ENCODE data around the gene NUBPL.
A peak's percentile ranks its signal among the peaks of the same experiment; 100 is the strongest.

The NUBPL gene

DNA sequence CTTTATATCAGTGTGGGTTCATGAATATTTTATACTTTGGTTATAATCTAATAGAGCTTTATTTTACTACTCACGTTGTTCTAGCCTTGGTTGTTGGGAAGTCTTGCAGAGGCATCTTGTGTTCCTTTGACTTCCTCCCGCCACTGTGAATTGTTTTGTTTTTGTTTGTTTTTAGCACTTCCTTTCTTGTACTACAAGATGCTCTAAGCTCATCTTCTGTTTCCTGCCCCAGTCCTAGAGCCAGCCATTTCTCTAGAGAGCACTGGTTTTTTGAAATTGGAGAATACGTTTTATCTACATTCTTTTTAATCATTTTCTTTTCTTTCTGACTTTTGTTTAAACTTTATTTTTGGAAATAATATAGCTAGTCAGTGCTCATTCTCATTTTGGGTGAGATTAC is 15.9 kb upstream of the NUBPL start:
- Histone ChIP-seq H3K4me3 (no peak overlapping the region), H3K4me1 (peaks cover 0 to 8% (median 0%) of the 10 kb centered on the region in 10 experiments; a peak in 4 of 20 replicates), H3K36me3 (no peaks in the 10 kb centered on the region), H3K27ac (no peak overlapping the region), H3K27me3 (no peaks in the 10 kb centered on the region), H3K9ac (no peak overlapping the region), H4K20me1 (no peaks in the 10 kb centered on the region), H3K4me2 (peak overlapping the region in 1 of 11 experiments; percentile 15; a peak in 1 of 22 replicates), H3K9me3 (replicated peaks in 1 of 11) (peaks cover 0 to 14% (median 0%) of the 10 kb centered on the region in 11 experiments; a peak in 3 of 22 replicates)
- TF ChIP-seq Cebpa-rat (IDR thresholded peaks at IDR 0.05) = no peak

DNA sequence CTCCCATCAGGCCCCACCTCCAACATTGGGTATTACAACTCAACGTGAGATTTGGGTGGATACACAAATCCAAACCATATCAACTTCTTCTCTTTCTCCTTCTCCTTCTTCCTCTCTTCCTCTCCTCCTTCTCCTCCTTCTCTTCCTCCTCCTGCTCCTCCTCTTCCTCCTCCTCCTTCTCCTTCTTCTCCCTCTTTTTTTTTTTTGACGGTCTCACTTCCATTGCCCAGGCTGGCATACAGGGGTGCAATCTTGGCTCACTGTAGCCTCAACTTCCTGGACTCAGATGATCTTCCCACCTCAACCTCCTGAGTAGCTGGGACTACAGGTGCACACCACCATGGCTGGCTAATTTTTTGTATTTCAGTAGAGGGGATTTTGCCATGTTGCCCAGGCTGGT is 11.4 kb upstream of the NUBPL start:
- H3K36me3 ChIP-seq = no peaks in the 10 kb centered on the region
- H3K4me3 ChIP-seq = no peak overlapping the region
- H3K4me2 ChIP-seq = no peak overlapping the region
- H3K9me3 ChIP-seq (replicated peaks in 1 of 11) = peaks cover 0 to 14% (median 0%) of the 10 kb centered on the region in 11 experiments; a peak in 3 of 22 replicates
- H3K9ac ChIP-seq = no peak overlapping the region
- no peak overlapping the region for H3K27ac ChIP-seq
- peaks cover 0 to 8% (median 0%) of the 10 kb centered on the region in 10 experiments; a peak in 4 of 20 replicates for H3K4me1 ChIP-seq
- H4K20me1 ChIP-seq = no peaks in the 10 kb centered on the region
- TF ChIP-seq Cebpa-rat (IDR thresholded peaks at IDR 0.05) = no peak
- H3K27me3 ChIP-seq = no peaks in the 10 kb centered on the region

DNA sequence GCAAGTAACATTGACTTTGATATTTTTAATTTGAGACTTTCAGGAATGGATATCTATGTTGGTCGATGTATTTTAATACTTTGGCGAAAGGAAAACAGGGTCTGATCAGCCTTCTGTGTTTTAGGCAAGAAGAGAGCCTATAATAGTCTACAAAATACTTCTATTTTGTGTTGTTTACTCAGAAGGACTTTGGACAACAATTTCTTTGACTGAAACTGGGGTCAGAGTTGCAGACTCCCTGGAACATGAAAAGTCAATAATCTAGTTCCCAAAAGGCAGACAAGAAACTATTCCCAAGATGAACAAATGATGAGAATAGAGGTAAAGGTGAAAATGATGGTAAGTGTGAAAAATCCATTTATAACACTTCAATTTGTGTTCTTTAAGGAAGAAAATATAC is 10.6 kb upstream of the NUBPL start:
- peaks cover 0 to 4% (median 0%) of the 10 kb centered on the region in 10 experiments; a peak in 4 of 20 replicates for H3K4me1 ChIP-seq
- H3K4me3 ChIP-seq = no peak overlapping the region
- H3K4me2 ChIP-seq = no peak overlapping the region
- H3K9me3 ChIP-seq (replicated peaks in 1 of 11) = peaks cover 0 to 14% (median 0%) of the 10 kb centered on the region in 11 experiments; a peak in 3 of 22 replicates
- H3K36me3 ChIP-seq = no peaks in the 10 kb centered on the region
- no peak overlapping the region for H3K9ac ChIP-seq
- H3K27me3 ChIP-seq = no peaks in the 10 kb centered on the region
- no peaks in the 10 kb centered on the region for H4K20me1 ChIP-seq
- H3K27ac ChIP-seq = no peak overlapping the region
- no peak for TF ChIP-seq Cebpa-rat (IDR thresholded peaks at IDR 0.05)

DNA sequence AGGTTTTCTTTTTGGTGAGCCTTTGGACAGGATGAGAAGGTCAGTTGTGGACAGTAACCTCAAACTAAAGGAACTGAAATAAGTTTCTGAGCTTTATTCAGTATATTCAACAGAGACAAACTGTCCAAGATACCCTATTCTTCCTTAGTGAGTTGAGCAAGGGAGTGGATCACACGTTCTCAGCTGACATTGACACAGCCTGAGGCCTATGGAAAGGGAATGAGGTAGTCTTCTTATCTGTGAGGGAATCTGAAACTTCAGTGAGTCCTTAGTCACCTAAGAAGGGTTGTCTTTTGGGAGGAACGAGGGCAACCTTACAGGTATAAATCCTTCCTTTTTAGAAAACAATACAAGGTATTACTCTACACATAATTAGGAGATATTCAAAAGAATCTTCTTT is 5.0 kb upstream of the NUBPL start:
- H3K27ac ChIP-seq = no peak overlapping the region
- H4K20me1 ChIP-seq = no peaks in the 10 kb centered on the region
- TF ChIP-seq Cebpa-rat (IDR thresholded peaks at IDR 0.05) = no peak
- H3K4me1 ChIP-seq = peaks cover 0 to 11% (median 5%) of the 10 kb centered on the region in 10 experiments; a peak in 13 of 20 replicates
- H3K9me3 ChIP-seq (replicated peaks in 1 of 11) = peaks cover 0 to 6% (median 0%) of the 10 kb centered on the region in 11 experiments; a peak in 10 of 22 replicates
- no peak overlapping the region for H3K4me2 ChIP-seq
- no peaks in the 10 kb centered on the region for H3K36me3 ChIP-seq
- H3K27me3 ChIP-seq = no peaks in the 10 kb centered on the region
- no peak overlapping the region for H3K4me3 ChIP-seq
- H3K9ac ChIP-seq = no peak overlapping the region

DNA sequence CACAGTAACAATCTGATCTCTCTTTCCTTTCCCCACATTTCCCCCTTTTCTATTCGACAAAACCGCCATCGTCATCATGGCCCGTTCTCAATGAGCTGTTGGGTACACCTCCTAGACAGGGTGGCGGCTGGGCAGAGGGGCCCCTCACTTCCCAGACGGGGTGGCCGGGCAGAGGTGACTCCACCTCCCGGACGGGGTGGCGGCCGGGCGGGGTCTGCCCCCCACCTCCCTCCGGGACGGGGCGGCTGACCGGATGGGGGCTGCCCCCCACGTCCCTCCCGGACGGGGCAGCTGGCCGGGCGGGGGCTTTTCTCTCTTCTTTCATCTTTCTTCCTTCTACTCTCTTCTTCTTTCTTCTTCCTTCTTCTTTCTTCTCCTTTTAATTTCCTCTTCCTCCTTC is 1.3 kb upstream of the NUBPL start:
- H4K20me1 ChIP-seq = no peaks in the 10 kb centered on the region
- H3K36me3 ChIP-seq = no peaks in the 10 kb centered on the region
- no peaks in the 10 kb centered on the region for H3K27me3 ChIP-seq
- TF ChIP-seq Cebpa-rat (IDR thresholded peaks at IDR 0.05) = no peak
- H3K4me3 ChIP-seq = no peak overlapping the region
- peak overlapping the region in 2 of 11 experiments; percentile 82 to 84; a peak in 2 of 22 replicates for H3K27ac ChIP-seq
- peaks cover 6 to 35% (median 17%) of the 10 kb centered on the region in 10 experiments; a peak in 19 of 20 replicates for H3K4me1 ChIP-seq
- H3K9ac ChIP-seq = no peak overlapping the region
- H3K9me3 ChIP-seq (replicated peaks in 1 of 11) = peaks cover 0 to 6% (median 0%) of the 10 kb centered on the region in 11 experiments; a peak in 10 of 22 replicates
- peak overlapping the region in 4 of 11 experiments; percentile 70 to 92 (median 74); a peak in 6 of 22 replicates for H3K4me2 ChIP-seq

DNA sequence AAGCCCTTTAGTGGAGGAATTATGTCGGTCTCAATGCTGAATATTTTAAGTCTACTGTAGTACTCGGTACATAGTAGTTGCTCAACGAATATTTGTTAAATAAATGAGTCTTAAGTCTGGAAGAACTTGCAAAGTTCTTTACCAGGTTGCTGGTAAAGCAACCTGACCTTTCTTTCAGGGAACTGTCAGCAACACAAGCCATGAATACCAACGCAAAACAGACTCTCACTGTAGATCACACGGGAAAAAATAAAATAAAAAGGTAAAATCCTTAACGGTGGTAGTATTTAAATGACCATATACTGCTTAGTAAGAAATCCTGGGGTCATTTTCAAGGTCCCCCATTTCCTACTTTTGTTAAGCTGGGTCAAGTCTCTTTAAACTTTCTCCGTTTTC is 447 bp upstream of the NUBPL start:
- Histone ChIP-seq H3K36me3 (0 out of 22 replicates have a peak, but pooled peaks cover 0 to 6% (median 0%) of the 10 kb centered on the region in 11 experiments), H3K9me3 (replicated peaks in 1 of 11) (peaks cover 0 to 6% (median 0%) of the 10 kb centered on the region in 11 experiments; a peak in 10 of 22 replicates), H3K4me2 (peak overlapping the region; percentile 70 to 92 (median 82)), H3K27ac (peak overlapping the region; percentile 74 to 88 (median 84); a peak in 21 of 22 replicates), H3K4me1 (peaks cover 6 to 35% (median 17%) of the 10 kb centered on the region in 10 experiments; a peak in 19 of 20 replicates), H3K9ac (peak overlapping the region; percentile 79 to 90 (median 86)), H4K20me1 (no peaks in the 10 kb centered on the region), H3K4me3 (peak overlapping the region; percentile 67 to 83 (median 74)), H3K27me3 (no peaks in the 10 kb centered on the region)
- TF ChIP-seq Cebpa-rat (IDR thresholded peaks at IDR 0.05) = no peak

DNA sequence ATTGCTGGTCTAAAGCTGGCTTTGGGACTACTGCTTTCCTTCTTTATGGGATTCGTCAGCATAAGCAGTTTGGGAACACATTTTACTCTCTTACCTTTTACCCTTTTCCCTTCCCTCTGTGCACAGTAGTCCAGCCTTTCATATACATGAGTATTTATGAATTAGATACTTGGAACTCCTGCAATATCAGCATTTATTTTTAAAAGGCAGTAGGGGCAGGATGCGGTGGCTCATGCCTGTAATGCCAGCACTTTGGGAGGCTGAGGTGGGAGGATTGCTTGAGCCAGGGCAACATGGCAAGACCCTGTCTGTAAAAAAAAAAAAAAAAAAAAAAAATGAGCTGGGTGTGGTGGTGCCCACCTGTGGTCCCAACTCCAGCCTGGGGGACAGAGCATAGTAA is 3.0 kb downstream of the NUBPL start:
- Histone ChIP-seq H3K36me3 (peaks cover 0 to 15% (median under 1%) of the 10 kb centered on the region in 11 experiments; a peak in 3 of 22 replicates), H3K27ac (no peak overlapping the region), H3K9me3 (replicated peaks in 1 of 11) (peaks cover 0 to 6% (median 0%) of the 10 kb centered on the region in 11 experiments; a peak in 10 of 22 replicates), H3K4me1 (peaks cover 6 to 48% (median 25%) of the 10 kb centered on the region in 10 experiments; a peak in 19 of 20 replicates), H3K4me3 (no peak overlapping the region), H3K9ac (no peak overlapping the region), H4K20me1 (no peaks in the 10 kb centered on the region), H3K27me3 (no peaks in the 10 kb centered on the region), H3K4me2 (peak overlapping the region in 3 of 11 experiments; percentile 0 to 92 (median 35); a peak in 3 of 22 replicates)
- TF ChIP-seq Cebpa-rat (IDR thresholded peaks at IDR 0.05) = no peak

DNA sequence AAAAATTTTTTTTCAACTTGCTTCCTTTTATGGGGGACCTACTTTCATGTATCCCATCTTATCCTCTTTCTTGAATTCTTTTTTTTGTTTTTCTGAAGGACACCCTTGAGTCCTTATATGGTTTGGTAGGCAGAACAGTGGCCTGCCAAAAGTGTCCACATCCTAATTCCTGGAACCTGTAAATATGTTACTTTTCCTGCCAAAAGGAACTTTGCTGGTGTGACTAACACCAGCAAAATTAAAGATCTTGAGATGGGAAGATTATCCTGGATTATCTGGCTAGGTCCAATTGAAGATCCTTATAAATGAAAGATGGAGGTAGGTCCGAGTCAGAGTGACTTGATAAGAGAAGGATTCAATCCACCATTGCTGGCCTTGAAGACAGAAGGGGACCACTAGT is 5.3 kb downstream of the NUBPL start:
- no peak overlapping the region for H3K4me3 ChIP-seq

DNA sequence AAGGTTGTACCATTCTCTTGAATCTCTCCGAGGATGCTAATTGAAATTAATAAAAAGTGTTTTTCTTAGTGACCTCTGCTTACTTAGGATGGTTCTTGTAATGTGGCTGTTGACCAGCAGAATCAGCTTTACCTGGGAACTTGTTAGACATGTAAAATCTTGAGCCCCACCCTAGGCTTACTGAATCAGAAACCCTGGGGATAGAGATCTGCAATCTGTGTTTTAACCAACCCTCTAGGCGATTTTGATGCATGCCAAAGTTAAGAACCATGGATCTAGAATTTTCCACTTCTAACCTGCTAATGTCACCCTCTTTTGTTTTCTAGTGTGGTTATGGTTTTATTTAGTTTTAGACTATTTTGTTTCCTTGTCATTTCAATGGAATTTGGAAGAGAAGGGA is 6.5 kb downstream of the NUBPL start:
- Histone ChIP-seq H3K27me3 (no peaks in the 10 kb centered on the region), H3K4me2 (peak overlapping the region in 3 of 11 experiments; percentile 12 to 47 (median 38); a peak in 3 of 22 replicates), H3K4me1 (peaks cover 0 to 30% (median 11%) of the 10 kb centered on the region in 10 experiments; a peak in 13 of 20 replicates), H3K4me3 (no peak overlapping the region), H4K20me1 (no peaks in the 10 kb centered on the region), H3K9ac (no peak overlapping the region), H3K27ac (no peak overlapping the region), H3K36me3 (peaks cover 0 to 25% (median 4%) of the 10 kb centered on the region in 11 experiments; a peak in 4 of 22 replicates), H3K9me3 (replicated peaks in 1 of 11) (no peaks in the 10 kb centered on the region)
- no peak for TF ChIP-seq Cebpa-rat (IDR thresholded peaks at IDR 0.05)

More for the DNA sequence above, 5.3 kb downstream of the NUBPL start:
- Histone ChIP-seq H3K36me3 (peaks cover 0 to 15% (median 4%) of the 10 kb centered on the region in 11 experiments; a peak in 4 of 22 replicates), H3K4me1 (peaks cover 6 to 39% (median 18%) of the 10 kb centered on the region in 10 experiments; a peak in 18 of 20 replicates), H3K27ac (no peak overlapping the region), H3K9ac (no peak overlapping the region), H3K27me3 (no peaks in the 10 kb centered on the region), H3K4me2 (no peak overlapping the region), H3K9me3 (replicated peaks in 1 of 11) (no peaks in the 10 kb centered on the region), H4K20me1 (no peaks in the 10 kb centered on the region)
- TF ChIP-seq Cebpa-rat (IDR thresholded peaks at IDR 0.05) = no peak

All from BLaER1 treated with 17β-estradiol and CSF1 and Interleukin-3, amounts not matched to agents 10 nM and 100 nM (cell line).